Purkinje cell (primary cell): ENCODE data around the gene OR5AU1. TPM values are rescaled to one million over a fixed set of nuclear protein-coding genes. Genes with fewer than 3 reads are reported as not detected.

Experiments
- polyA plus RNA-seq: library from polyadenylated mRNA; unstranded; fragments of >200 nt; fragmentation: Nextera tagmentation; gene quantifications from 2 replicates; pipeline ENCODE4 v1.2.1, GENCODE V29; 2014

OR5AU1 gene
- not detected in 2 replicates for polyA plus RNA-seq

GRCh38 chr14:21155963-21156362, at the start of gene OR5AU1:
OR5AU1 (minus strand) TSS chr14:21156063; CDS start chr14:21155872, 191 bp downstream.

Other genes with a start within 250 kb of the OR5AU1 start
- not detected in 2 replicates for gene RNASE2, start 200.6 kb downstream of the OR5AU1 start, polyA plus RNA-seq
- gene METTL17, start 166.1 kb downstream of the OR5AU1 start, polyA plus RNA-seq: 31.3 and 34.6 TPM in 2 replicates
- not detected in 2 replicates for gene SLC39A2, start 156.8 kb downstream of the OR5AU1 start, polyA plus RNA-seq
- 35.9 and 44.4 TPM in 2 replicates for gene NDRG2, start 131.0 kb downstream of the OR5AU1 start, polyA plus RNA-seq
- gene TPPP2, start 125.8 kb downstream of the OR5AU1 start, polyA plus RNA-seq: not detected in 2 replicates
- gene RNASE13, start 121.3 kb downstream of the OR5AU1 start, polyA plus RNA-seq: not detected in 2 replicates
- gene RNASE7, start 113.7 kb downstream of the OR5AU1 start, polyA plus RNA-seq: not detected in 2 replicates
- not detected in 2 replicates for gene RNASE8, start 98.2 kb downstream of the OR5AU1 start, polyA plus RNA-seq
- 4.0 and 6.3 TPM in 2 replicates for gene ARHGEF40, start 85.8 kb downstream of the OR5AU1 start, polyA plus RNA-seq
- gene ZNF219, start 57.4 kb downstream of the OR5AU1 start, polyA plus RNA-seq: 3.0 and 4.5 TPM in 2 replicates
- 4.4 and 6.9 TPM in 2 replicates for gene TMEM253, start 55.0 kb downstream of the OR5AU1 start, polyA plus RNA-seq
- 281 and 301 TPM in 2 replicates for gene HNRNPC, start 113.4 kb upstream of the OR5AU1 start, polyA plus RNA-seq
- 0.74 and 6.9 TPM in 2 replicates for gene RPGRIP1, start 124.0 kb upstream of the OR5AU1 start, polyA plus RNA-seq
- gene SUPT16H, start 228.0 kb upstream of the OR5AU1 start, polyA plus RNA-seq: 64.5 and 120 TPM in 2 replicates